ENCODE data around the gene DNAJB1.

DNAJB1 gene

GRCh38 chr19:14495672-14496028 is 22.5 kb downstream of the DNAJB1 start:
- DNase-seq = no peak

GRCh38 chr19:14494910-14495671 is 23.1 kb downstream of the DNAJB1 start:
- peak; percentile 12 for DNase-seq

- DNase-seq = no peak
These were observed 23.8 kb downstream of the DNAJB1 start for GRCh38 chr19:14494411-14494810.

- no peak for DNase-seq
These were observed 25.4 kb downstream of the DNAJB1 start for GRCh38 chr19:14492756-14493337.

- DNase-seq = no peak
These were observed 30.6 kb downstream of the DNAJB1 start for GRCh38 chr19:14487370-14488125.

- no peak for DNase-seq
These were observed 35.8 kb downstream of the DNAJB1 start for GRCh38 chr19:14482172-14482941.

- no peak for DNase-seq
These were observed 37.5 kb downstream of the DNAJB1 start for GRCh38 chr19:14480700-14481079.

- no peak for DNase-seq
These were observed 38.1 kb downstream of the DNAJB1 start for GRCh38 chr19:14479975-14480699.

GRCh38 chr19:14479309-14479974 is 38.8 kb downstream of the DNAJB1 start:
- no peak for DNase-seq

GRCh38 chr19:14478113-14478545 is 40.1 kb downstream of the DNAJB1 start:
- no peak for DNase-seq

- DNase-seq = no peak
These were observed 40.6 kb downstream of the DNAJB1 start for GRCh38 chr19:14477418-14478112.

- DNase-seq = no peak
These were observed 41.4 kb downstream of the DNAJB1 start for GRCh38 chr19:14476673-14477401.

GRCh38 chr19:14476327-14476672 is 41.9 kb downstream of the DNAJB1 start:
- DNase-seq = no peak

- DNase-seq = no peak
These were observed 42.7 kb downstream of the DNAJB1 start, which contains the start of gene PTGER1 for GRCh38 chr19:14475251-14476073. PTGER1 (minus strand) TSS chr19:14475354; CDS start chr19:14474320, 1,034 bp downstream.

GRCh38 chr19:14474827-14475226 is 43.4 kb downstream of the DNAJB1 start:
- DNase-seq = no peak

GRCh38 chr19:14473978-14474578 is 44.1 kb downstream of the DNAJB1 start:
- no peak for DNase-seq

- DNase-seq = no peak
These were observed 44.9 kb downstream of the DNAJB1 start for GRCh38 chr19:14473073-14473977.

Data from NCI-H510A treated with DMSO at 0.1 percent for 48 hours (cell line).